Prostate gland (tissue), 2 donors: ENCODE measurements around the gene FAM180A.

Source experiments
- POLR2AphosphoS5 ChIP-seq: sonication (generic); formaldehyde crosslinking; IDR thresholded peaks from one replicate; pipeline ENCODE4 v1.6.1; 2017; ENCODE audit warnings: antibody characterized with exemption
- TF ChIP-seq, protein P1 (sequence below), 4 experiments: fragments of 200-600 bp in 2 of 4; fragments of 450-650 bp in 2 of 4; sonication (generic) in 2 of 4; IDR thresholded peaks; 1 replicate in 3 of 4; 2 replicates in 1 of 4; pipeline ENCODE4 v1.5.1; 2016 to 2019; ENCODE audit warnings: antibody characterized with exemption in 4 of 4, mild to moderate bottlenecking in 2 of 4, moderate library complexity in 2 of 4

DNA sequence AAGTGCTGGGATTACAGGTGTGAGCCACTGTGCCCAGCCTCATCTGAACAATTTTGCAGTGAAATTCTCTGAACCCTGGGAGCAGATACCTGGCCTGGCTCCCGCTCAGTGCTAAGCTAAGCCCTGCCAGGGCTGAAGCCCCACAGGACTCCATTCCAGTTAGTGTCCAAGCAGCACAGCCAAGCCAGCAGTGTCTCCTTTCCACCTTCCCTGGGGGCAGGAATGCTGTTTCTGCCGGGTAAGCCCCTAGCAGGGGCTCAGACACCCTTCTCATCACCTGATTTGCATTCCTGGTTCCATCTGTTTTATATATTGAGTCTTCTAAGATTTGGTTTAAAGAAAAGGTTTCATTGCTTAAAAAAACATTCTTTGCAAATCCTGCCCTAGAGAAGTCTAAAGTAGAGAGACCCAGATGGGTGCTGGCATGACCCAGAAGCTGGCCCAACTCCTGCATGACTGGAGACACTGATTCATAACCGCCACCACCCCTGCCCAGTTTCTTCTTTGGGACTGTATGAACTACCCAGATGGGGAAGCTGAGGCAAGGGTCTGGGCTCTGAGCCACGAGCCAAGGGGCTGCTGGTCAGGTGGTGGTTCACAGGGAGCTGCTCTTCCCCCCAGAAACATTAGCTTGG lies 34.7 kb downstream of the FAM180A start:
- TF ChIP-seq, protein P1, sequence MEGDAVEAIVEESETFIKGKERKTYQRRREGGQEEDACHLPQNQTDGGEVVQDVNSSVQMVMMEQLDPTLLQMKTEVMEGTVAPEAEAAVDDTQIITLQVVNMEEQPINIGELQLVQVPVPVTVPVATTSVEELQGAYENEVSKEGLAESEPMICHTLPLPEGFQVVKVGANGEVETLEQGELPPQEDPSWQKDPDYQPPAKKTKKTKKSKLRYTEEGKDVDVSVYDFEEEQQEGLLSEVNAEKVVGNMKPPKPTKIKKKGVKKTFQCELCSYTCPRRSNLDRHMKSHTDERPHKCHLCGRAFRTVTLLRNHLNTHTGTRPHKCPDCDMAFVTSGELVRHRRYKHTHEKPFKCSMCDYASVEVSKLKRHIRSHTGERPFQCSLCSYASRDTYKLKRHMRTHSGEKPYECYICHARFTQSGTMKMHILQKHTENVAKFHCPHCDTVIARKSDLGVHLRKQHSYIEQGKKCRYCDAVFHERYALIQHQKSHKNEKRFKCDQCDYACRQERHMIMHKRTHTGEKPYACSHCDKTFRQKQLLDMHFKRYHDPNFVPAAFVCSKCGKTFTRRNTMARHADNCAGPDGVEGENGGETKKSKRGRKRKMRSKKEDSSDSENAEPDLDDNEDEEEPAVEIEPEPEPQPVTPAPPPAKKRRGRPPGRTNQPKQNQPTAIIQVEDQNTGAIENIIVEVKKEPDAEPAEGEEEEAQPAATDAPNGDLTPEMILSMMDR (IDR thresholded peaks at IDR 0.05) = no peak
- no peak for TF ChIP-seq POLR2AphosphoS5
